GF-D8 (cell line): ENCODE measurements around the gene CMTM7.

Experiments used
- DNase-seq: peaks from one replicate; lab custom pipeline; 2025; lab: John Stamatoyannopoulos, UW

The CMTM7 gene

GRCh38 chr3:32413845-32414521 lies 22.3 kb downstream of the CMTM7 start:
- DNase-seq, result no peak

GRCh38 chr3:32414522-32415202 lies 23.0 kb downstream of the CMTM7 start:
- no peak for DNase-seq

- peak; percentile 31 for DNase-seq
Observed at GRCh38 chr3:32419742-32420125, 28.1 kb downstream of the CMTM7 start.

- peak; percentile 66 for DNase-seq
Observed at GRCh38 chr3:32420126-32421038, 28.7 kb downstream of the CMTM7 start.

- no peak for DNase-seq
Observed at GRCh38 chr3:32421185-32421584, 29.5 kb downstream of the CMTM7 start.

DNA sequence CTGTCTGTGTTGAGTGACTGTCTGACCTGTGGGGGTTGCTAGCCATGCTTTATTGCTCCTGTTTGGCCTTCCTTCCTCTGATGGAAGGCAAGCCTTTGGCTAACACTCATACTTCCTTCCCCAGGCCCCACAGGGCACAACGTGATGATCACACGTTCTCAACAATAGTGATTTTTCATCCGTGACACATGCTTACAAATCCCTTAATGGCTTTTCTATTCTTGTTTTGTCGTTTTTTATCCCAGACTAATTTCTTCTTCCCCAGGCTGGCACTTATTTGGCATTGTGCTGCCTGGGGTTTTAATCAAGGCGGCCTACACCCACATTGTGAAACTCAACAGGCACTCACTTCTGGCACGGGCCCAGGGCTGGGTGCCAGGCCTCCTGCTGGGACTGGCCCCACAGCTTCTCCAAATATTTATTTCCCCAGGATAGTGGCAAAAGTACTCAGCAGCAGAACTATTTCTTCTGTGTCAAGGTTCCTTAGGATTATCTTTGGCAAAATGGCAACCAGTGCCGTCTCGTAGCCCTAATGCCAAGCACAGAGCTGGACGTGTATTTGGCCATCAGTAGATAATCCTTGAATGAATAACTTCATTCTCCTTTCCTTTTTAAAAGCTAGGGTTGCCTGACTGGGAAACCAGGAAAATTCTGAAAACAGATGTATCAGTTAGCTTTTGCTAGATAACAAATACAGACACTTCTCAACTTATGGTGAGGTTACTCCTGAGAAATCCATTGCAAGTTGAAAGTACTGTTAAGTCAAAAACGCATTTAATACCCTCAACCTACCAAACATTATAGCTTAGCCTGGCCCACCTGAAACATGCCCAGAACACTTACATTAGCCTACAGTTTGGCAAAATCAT lies 30.6 kb downstream of the CMTM7 start:
- peak; percentile 71 for DNase-seq

DNA sequence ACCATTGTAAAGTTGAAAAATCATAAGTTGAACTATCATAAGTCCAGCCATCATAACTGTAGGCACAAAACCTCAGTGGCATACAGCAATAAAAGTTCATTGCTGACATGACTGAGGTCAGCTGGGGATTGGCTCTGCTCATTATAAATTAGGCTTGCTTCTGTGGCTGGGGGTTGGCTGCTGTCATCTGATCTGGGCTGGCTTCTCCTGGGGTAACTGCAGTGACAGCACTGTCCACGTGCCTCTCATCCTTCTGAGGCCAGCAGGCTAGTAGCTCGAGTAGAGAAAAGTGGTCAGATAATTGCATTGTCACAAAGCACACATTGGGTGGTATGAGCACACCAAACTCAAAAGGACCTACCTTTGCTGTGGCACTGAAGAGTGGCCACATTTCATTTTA lies 31.3 kb downstream of the CMTM7 start:
- no peak for DNase-seq

GRCh38 chr3:32423534-32423933 lies 31.9 kb downstream of the CMTM7 start:
- DNase-seq, result no peak

- DNase-seq, result no peak
Observed at GRCh38 chr3:32423956-32424557, 32.4 kb downstream of the CMTM7 start.

GRCh38 chr3:32424581-32425250 lies 33.1 kb downstream of the CMTM7 start:
- DNase-seq, result no peak

GRCh38 chr3:32428092-32429068 lies 36.7 kb downstream of the CMTM7 start:
- DNase-seq, result no peak

GRCh38 chr3:32430900-32431299 lies 39.2 kb downstream of the CMTM7 start:
- no peak for DNase-seq

DNA sequence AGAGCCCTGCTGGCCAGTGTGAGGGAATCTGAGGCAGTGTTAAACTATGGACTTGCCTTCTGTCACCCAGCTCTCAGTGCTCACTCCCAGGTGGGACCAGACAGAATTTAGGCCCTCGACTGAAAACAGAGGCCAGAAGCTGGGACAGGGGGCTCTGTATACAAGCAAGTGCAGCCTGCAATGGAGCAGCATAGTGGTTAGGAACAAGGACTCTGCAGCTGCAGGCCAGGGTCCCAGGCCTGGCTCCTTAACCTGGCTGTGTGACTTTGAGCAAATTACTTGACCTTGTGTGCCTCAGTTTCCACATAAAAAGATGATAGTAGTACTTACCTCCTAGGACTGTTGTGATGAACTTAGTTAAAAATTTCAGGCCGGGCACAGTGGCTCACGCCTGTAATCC lies 39.8 kb downstream of the CMTM7 start:
- no peak for DNase-seq

DNA sequence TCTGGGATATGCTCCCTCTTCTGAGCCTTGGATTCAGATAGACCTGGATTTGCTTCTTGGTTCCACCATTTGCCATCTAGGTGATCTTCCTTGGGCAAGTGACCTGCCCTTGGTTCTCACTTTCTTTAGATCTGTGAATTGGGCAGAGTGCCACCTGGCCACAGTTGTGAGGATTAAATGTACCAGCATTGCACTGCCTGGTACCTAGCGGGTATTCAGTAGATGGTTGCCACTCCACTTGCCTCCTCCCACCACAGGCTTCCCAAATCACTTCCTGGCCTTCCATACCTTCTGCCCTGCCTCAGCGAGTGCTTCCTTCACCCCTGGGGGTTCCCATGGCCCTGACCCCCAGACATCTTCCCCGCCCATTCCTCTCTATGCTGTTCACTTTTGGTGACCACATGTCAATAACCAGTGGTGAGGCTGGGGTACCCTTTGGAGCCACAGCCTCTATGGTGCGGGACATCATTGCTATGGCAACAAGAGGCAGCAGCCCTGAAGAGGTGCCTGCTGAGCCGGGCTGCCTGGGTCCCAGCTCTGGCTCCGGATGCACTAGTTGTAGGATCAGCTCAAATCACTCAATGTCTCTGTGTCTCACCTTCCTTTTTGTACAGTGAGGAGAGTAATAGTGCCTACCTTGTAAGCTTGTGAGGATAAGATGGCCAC lies 40.5 kb downstream of the CMTM7 start:
- DNase-seq, result no peak

- peak; percentile 20 for DNase-seq
Observed at GRCh38 chr3:32432711-32433530, 41.3 kb downstream of the CMTM7 start.

DNA sequence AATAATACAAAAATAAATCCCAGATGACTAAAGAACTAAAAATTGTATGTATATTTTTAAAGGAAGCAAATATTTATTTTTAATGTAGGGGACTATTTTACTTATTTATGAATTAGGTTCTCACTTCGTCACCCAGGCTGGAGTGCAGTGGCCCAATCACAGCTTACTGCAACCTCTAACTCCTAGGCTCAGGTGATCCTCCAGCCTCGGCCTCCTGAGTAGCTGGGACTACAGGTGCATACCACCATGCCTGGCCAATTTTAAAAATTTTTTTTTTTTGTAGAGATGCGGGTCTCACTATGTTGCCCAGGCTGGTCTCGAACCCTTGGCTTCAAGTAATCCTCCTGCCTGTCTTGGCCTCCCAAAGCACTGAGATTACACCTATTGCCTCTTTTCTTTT lies 42.6 kb downstream of the CMTM7 start:
- DNase-seq, result no peak

DNA sequence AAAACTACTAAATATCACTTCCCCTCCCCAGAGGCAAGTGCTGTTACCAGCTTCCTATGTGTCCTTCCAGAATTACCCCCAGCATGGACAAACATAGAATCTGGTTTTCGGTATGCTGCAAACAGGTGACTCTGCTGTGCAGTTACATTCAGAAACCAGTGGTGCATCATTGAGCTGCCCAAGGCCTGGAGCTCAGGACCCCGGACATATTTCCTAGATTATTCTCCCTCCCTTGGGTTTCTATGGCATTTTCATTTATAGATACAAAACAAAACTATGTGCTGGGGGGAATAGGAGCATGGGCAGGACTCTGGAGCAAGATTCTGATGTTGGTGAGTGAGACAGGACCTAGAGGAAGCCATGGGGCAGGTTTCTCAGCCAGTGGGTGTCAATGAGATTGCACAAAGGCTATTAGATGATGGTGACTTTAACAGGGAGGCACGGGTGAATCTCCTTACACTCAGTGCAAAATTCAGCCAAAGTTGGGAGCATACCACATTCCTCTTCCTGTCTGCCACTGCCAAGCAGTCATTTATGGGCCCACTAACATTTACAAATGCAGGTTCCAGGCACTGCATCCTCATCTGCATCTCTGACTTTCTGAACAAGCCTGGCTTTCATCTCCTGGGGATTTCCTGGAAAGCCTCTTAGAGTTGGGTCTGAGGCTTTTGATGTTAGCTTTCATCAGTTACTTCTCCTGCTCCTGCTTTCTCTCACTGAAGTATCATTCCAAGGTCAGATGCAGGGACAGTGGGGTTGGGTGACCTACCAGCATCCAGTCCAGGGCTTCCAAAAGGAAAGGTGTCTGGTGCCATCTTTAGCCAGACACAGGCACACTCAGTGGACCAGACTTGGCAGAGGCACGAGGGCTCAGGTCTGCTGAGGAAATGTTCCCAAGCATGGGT lies 44.5 kb downstream of the CMTM7 start:
- no peak for DNase-seq
